ENCODE results near the gene ARL6IP5.

ARL6IP5 gene

GRCh38 chr3:69059688-69060087 lies 25.0 kb upstream of the ARL6IP5 start:
- Histone ChIP-seq H3K9ac (ENCODE audit: insufficient read length) (no peak overlapping the region), H3K27ac (no peak overlapping the region), H3K36me3 (ENCODE audit: insufficient read depth, low read length) (peaks cover 46% of the 10 kb centered on the region), H3K9me3 (ENCODE audit: low read depth, low read length) (no peaks in the 10 kb centered on the region), H3K4me3 (no peak overlapping the region)
- no peak for DNase-seq (ENCODE audit: low read depth, low spot score)
- TF ChIP-seq FOXP2 (optimal IDR thresholded peaks at IDR 0.05; ENCODE audit: control extremely low read depth, extremely low read length, insufficient read depth) (no peak), EZH2 (IDR thresholded peaks at IDR 0.05) (no peak), POLR2AphosphoS5 (IDR thresholded peaks at IDR 0.05; ENCODE audit: borderline replicate concordance, low read depth, low read length) (no peak)

- H3K36me3 ChIP-seq (ENCODE audit: insufficient read depth, low read length), result peaks cover 38% of the 10 kb centered on the region
- no peak overlapping the region for H3K27ac ChIP-seq
- DNase-seq (ENCODE audit: low read depth, low spot score), result no peak
- H3K9me3 ChIP-seq (ENCODE audit: low read depth, low read length), result no peaks in the 10 kb centered on the region
- no peak overlapping the region for H3K4me3 ChIP-seq
- no peak for TF ChIP-seq EZH2 (IDR thresholded peaks at IDR 0.05)
- no peak for TF ChIP-seq POLR2AphosphoS5 (IDR thresholded peaks at IDR 0.05; ENCODE audit: borderline replicate concordance, low read depth, low read length)
- TF ChIP-seq FOXP2 (optimal IDR thresholded peaks at IDR 0.05; ENCODE audit: control extremely low read depth, extremely low read length, insufficient read depth), result no peak
- H3K9ac ChIP-seq (ENCODE audit: insufficient read length), result no peak overlapping the region
Observed at GRCh38 chr3:69063636-69064035, 21.1 kb upstream of the ARL6IP5 start.

- DNase-seq (ENCODE audit: low read depth, low spot score), result no peak
- no peak overlapping the region for H3K9ac ChIP-seq (ENCODE audit: insufficient read length)
- H3K27ac ChIP-seq, result no peak overlapping the region
- no peak for TF ChIP-seq EZH2 (IDR thresholded peaks at IDR 0.05)
- TF ChIP-seq POLR2AphosphoS5 (IDR thresholded peaks at IDR 0.05; ENCODE audit: borderline replicate concordance, low read depth, low read length), result no peak
- no peak for TF ChIP-seq FOXP2 (optimal IDR thresholded peaks at IDR 0.05; ENCODE audit: control extremely low read depth, extremely low read length, insufficient read depth)
- H3K9me3 ChIP-seq (ENCODE audit: low read depth, low read length), result no peaks in the 10 kb centered on the region
- H3K4me3 ChIP-seq, result no peak overlapping the region
- peaks cover 24% of the 10 kb centered on the region for H3K36me3 ChIP-seq (ENCODE audit: insufficient read depth, low read length)
Observed at GRCh38 chr3:69065318-69065964, 19.3 kb upstream of the ARL6IP5 start.

- peaks cover 17% of the 10 kb centered on the region for H3K36me3 ChIP-seq (ENCODE audit: insufficient read depth, low read length)
- H3K9ac ChIP-seq (ENCODE audit: insufficient read length), result no peak overlapping the region
- DNase-seq (ENCODE audit: low read depth, low spot score), result no peak
- no peak overlapping the region for H3K27ac ChIP-seq
- H3K4me3 ChIP-seq, result no peak overlapping the region
- TF ChIP-seq POLR2AphosphoS5 (IDR thresholded peaks at IDR 0.05; ENCODE audit: borderline replicate concordance, low read depth, low read length) (no peak), EZH2 (IDR thresholded peaks at IDR 0.05) (no peak), FOXP2 (optimal IDR thresholded peaks at IDR 0.05; ENCODE audit: control extremely low read depth, extremely low read length, insufficient read depth) (no peak)
- H3K9me3 ChIP-seq (ENCODE audit: low read depth, low read length), result no peaks in the 10 kb centered on the region
Observed at GRCh38 chr3:69066121-69066520, 18.6 kb upstream of the ARL6IP5 start.

GRCh38 chr3:69072928-69073327 lies 11.8 kb upstream of the ARL6IP5 start:
- Histone ChIP-seq H3K4me3 (no peak overlapping the region), H3K27ac (no peak overlapping the region), H3K9ac (ENCODE audit: insufficient read length) (no peak overlapping the region), H3K9me3 (ENCODE audit: low read depth, low read length) (no peaks in the 10 kb centered on the region), H3K36me3 (ENCODE audit: insufficient read depth, low read length) (no peaks in the 10 kb centered on the region)
- no peak for DNase-seq (ENCODE audit: low read depth, low spot score)
- TF ChIP-seq FOXP2 (optimal IDR thresholded peaks at IDR 0.05; ENCODE audit: control extremely low read depth, extremely low read length, insufficient read depth) (no peak), EZH2 (IDR thresholded peaks at IDR 0.05) (no peak), POLR2AphosphoS5 (IDR thresholded peaks at IDR 0.05; ENCODE audit: borderline replicate concordance, low read depth, low read length) (no peak)

- no peaks in the 10 kb centered on the region for H3K36me3 ChIP-seq (ENCODE audit: insufficient read depth, low read length)
- no peak for DNase-seq (ENCODE audit: low read depth, low spot score)
- no peaks in the 10 kb centered on the region for H3K9me3 ChIP-seq (ENCODE audit: low read depth, low read length)
- H3K27ac ChIP-seq, result no peak overlapping the region
- peak overlapping the region; percentile 85 for H3K9ac ChIP-seq (ENCODE audit: insufficient read length)
- H3K4me3 ChIP-seq, result peak overlapping the region; percentile 82
- no peak for TF ChIP-seq EZH2 (IDR thresholded peaks at IDR 0.05)
- no peak for TF ChIP-seq POLR2AphosphoS5 (IDR thresholded peaks at IDR 0.05; ENCODE audit: borderline replicate concordance, low read depth, low read length)
- TF ChIP-seq FOXP2 (optimal IDR thresholded peaks at IDR 0.05; ENCODE audit: control extremely low read depth, extremely low read length, insufficient read depth), result no peak
Observed at GRCh38 chr3:69079269-69080159, 5.2 kb upstream of the ARL6IP5 start.

GRCh38 chr3:69080233-69080920 lies 4.4 kb upstream of the ARL6IP5 start, which contains the start of gene UBA3:
TSS of gene UBA3 (minus strand) at chr3:69080365. CDS start at chr3:69080353, 12 bp downstream.
- H3K9ac ChIP-seq (ENCODE audit: insufficient read length), result peak within 1 kb of the TSS; percentile 85
- H3K9me3 ChIP-seq (ENCODE audit: low read depth, low read length), result no peaks in the 10 kb centered on the region
- no peak within 1 kb of the TSS for H3K27ac ChIP-seq
- TF ChIP-seq FOXP2 (optimal IDR thresholded peaks at IDR 0.05; ENCODE audit: control extremely low read depth, extremely low read length, insufficient read depth), result no peak
- TF ChIP-seq POLR2AphosphoS5 (IDR thresholded peaks at IDR 0.05; ENCODE audit: borderline replicate concordance, low read depth, low read length), result peak; percentile 80
- DNase-seq (ENCODE audit: low read depth, low spot score), result no peak
- H3K4me3 ChIP-seq, result peak within 1 kb of the TSS; percentile 82
- H3K36me3 ChIP-seq (ENCODE audit: insufficient read depth, low read length), result no peaks in the 10 kb centered on the region

Data from SK-N-MC (cell line).